HT-29 (cell line): ENCODE results near the gene BMP7. TPM values are rescaled to one million over a fixed set of nuclear protein-coding genes. Genes with fewer than 3 reads are reported as not detected.
"Not testable (repeated sequence)": the region's sequence is repeated elsewhere in the genome, so short reads cannot be mapped to it uniquely, and the experiment has no call there.

Experiments used
- DNase-seq: peaks from one replicate; pipeline ENCODE4 v3.0.0-alpha.2; 2015; ENCODE audit warnings: low spot score
- total RNA-seq: library from RNA; depleted of rRNA; stranded (reverse); fragments of >200 nt; shearing (Covaris generic); gene quantifications from 2 replicates; pipeline ENCODE4 v1.2.3, GENCODE V29; 2014

Gene BMP7
- total RNA-seq, 1 experiment from 2014 or later, result not detected

DNA sequence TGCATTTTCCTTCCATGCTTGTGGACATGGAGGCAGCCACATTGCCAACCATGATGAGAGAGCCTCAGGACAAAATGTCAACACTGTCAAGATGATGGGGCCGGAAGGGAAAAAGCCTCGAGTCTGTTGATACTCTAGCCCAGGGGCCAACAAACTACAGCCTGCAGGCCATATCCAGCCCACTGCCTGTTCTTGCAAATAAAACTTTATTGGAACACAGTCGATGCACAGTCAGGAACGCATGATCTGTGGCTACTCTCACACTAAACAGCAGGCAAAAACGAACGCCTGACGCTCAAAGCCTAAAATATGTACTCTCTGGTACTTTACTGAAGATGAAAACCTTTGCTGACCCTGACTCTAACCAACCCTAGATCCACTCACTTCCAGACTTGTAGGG lies 72.3 kb downstream of the BMP7 start:
- DNase-seq, result no peak

DNA sequence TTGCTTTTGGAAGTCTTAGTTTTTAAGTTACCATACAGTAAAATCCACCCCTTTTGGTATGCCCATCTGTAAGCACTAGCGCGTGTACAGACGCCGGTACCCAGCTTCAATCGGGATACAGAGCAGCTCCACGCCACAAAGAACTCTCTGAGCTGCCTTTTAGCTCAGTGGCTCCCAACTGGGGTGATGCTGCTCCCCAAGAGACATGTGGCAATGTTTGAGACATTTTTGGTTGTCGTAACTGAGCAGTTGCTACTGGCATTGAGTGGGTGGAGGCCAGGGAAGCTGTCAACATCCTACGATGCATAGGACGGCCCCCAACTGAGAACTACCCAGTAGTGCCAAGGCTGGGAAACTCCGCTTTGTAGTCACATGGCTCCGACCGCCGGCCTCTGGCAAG lies 73.3 kb downstream of the BMP7 start:
- no peak for DNase-seq

DNA sequence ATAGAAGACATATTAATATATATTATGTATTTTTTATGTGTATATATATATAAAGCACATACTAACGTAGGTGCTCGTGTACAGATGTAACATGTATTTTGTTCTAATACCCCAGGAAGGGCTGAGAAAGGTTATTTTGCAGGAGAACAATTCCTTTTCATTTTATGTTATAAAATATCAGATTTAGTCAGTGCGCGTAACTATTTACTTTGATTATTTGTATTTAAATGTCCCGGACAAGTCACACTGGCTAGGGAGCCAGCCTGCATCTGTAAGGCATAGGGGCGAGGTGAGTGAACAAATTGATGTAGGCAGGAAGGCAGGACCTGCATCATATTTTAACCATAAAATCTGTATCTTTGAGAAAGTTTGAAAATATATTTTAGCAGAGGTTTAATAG lies 74.1 kb downstream of the BMP7 start:
- DNase-seq, result no peak

DNA sequence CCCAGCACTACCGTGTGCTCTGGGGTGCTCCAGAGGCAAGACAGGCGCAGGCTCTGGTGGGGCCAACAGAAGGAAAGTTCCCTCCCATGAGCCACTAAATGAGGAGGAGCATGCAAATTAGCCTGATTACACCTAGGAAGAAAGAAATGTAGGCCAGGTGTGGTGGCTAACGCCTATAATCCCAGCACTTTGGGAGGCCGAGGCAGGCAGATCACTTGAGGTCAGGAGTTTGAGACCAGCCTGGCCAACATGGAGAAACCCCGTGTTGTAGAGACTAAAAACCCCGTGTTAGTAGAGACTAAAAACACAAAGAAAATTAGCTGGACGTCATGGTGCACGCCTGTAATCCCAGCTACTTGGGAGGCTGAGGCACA lies 75.2 kb downstream of the BMP7 start:
- not testable (repeated sequence) for DNase-seq

DNA sequence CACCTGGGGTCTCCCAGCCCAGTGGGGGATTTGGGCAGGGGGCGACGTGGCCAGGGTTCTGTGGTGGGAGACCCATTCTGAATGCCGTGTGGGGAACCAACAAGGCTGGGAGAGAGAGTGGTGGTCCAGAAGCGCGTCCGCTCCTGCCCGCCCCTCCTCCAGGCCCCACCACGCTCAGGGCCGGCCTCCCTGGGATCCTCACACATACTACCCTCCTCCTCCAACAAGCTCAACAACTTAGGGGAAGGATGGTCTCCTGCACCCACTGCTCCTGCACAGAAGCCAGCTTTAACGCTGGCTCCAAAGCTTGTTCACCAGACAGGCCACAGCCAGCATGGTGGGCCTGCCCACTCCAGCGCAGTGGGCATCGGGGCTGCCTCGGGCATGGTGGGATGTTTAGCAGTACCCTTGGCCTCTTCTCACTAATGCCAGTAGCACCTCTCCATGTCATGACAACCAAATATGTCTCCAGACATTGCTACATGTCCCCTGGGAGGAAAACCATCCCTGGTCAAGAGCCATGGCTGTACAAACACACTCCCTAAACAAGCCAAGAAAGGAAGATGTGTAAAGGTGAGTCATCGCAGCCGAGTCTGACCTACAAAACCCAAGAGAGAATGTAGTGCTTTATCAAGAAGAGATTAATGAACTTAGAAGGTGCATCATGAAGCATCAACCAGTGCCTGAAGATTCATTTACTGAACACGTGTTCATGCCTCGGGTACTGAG lies 75.7 kb downstream of the BMP7 start:
- DNase-seq, result peak; percentile 15

DNA sequence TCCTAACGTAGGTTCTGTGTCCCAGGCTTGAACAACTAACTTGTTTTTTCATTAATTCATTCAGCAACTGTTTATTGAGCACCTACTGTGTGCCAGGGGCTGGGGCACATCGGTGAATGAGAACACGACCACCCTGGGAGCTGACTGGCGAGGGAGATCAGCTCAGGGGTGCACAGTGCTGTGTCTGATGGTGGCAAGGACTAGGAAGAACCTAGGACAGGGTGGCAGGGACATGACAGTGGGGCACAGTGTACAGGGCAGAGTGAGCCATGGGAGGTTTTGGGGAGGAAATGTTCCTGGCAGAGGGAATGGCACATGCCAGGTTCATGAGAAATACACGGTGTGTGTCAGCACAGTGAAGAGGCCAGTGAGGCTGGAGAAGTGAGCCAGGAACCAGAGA lies 76.7 kb downstream of the BMP7 start:
- DNase-seq, result no peak

DNA sequence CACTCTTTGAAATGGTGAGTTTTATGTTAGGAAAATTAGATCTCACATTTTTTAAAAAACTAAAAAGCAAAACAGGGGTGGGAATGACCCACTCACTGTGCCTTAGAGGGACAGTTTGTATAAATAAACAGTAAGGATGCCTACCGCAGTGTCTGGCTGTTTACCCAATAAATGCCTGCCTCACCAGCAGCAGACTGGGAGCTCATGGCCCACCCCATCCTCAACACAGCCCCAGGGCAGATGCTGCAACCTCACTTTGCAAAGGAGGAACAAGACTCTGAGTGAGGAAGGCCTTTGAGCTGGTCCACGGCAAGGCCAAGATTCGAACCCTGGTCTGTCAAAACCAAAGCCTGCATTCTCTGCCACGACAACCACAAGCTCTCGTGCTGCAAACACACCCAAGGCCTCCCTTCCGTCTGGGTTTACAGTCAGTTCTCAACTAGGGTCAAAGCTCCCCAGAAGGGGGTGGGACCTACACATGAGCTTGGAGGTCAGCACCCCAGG lies 77.8 kb downstream of the BMP7 start:
- DNase-seq, result no peak

DNA sequence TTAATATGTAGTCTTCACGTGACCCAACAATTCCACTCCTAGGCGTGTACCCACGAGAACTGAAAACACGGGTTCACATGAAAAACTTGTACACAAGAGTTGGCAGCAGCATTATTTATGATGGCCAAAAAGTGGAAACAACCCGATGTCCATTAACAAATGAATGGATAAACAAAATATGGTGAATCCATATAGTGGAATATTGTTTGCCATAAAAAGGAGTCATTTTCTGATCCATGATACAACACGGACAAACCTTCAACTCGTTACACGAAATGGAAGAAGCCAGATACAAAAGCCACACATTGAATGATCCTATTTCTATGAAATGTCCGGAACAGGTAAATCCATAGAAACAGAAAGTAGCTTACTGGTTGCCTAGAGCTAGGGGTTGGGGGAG lies 78.4 kb downstream of the BMP7 start:
- no peak for DNase-seq

DNA sequence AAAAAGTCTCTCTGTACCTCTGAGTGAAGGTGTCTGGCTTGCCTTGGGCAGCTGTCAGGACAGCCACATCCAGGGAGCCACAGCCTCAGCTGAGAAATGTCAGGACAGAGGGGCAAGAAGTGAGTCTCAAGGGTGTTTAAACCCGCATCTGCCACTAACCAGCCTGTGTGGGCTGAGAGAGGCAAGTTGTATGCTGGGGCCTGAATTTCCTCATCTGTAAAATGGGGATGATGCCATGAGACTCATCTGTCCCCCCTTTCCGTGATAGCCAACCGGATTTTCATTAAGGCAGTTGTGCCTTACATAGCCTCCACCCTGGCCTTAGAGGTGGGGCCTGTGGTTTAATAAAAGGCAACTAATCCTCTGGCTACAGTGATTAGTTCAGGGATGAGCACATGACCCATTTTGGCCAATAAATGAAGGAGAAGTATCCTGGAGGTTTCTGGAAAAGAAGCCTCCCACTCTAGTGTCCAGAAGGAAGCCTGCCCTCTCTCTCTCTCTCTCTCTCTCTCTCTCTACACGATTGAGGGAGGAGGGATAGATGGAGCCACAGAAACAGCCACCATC lies 79.3 kb downstream of the BMP7 start:
- no peak for DNase-seq

DNA sequence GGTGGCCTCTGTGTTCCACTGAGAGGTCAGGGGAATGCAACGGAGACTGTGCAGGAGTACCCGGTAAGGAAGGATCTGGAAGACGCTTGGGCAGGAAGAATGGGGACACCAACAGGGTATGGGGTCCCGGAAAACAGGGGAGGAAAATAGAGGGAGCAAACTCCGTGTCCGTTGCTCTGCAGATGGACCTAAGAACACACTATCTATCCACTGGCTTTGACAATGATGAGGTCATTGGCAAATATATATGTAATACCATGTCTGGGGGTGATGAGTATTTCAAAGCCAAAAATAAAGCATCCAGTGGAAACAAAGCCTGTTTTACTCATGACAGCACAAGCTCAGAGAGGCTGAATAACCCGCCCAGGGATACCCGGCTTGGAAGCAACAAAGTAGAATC lies 80.2 kb downstream of the BMP7 start:
- no peak for DNase-seq

DNA sequence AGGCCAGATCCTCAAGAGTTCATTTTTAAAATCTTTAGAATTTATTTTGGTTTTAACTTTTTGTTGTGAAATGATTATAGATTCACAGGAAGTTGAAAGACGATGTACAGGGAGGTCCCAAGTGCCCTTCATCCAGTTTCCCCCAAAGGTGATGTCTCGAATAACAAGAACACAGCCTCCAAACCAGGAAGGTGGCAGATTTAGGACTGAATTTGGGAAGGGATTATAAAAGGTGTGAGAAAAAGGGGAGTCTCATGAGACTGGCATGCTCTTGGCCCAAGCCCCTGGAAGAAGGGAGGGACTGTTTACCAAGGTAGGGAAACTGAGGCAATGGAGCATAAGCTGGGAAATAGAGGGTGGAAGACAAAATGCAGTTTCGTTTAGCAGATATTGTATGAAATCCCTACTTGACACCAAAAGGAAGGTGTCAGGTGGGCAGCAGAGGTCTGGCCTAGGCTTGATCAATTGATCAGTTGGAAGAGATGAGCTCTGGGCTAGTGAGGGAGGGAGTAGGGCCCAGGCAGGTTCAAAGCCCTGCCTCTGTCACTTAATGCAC lies 81.2 kb downstream of the BMP7 start:
- DNase-seq, result no peak

DNA sequence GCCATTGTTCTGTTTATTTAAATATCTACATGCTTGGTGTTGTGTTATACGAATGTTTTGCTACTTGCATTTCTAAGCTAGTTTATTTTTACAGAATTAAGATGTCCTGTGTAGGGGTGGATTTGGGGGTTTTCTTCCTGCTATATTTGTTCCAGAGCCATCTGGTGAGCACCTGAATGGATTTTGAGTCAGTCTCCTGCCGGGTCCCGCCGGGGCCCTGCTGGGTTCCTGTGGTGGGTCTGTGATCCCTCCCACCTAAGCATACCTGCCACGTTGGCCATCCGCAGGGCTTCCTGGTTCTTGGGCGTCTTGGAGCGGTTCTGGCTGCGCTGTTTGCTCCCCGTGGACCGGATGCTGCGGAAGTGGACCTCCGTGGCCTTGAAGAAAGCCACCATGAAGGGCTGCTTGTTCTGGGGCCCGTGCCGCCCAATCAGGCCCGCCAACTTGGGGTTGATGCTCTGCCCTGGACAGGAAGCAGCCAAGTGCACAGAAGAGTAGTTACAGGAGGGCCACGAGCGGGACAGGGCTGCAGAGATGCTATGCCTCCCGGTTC lies 82.9 kb downstream of the BMP7 start:
- DNase-seq, result no peak

DNA sequence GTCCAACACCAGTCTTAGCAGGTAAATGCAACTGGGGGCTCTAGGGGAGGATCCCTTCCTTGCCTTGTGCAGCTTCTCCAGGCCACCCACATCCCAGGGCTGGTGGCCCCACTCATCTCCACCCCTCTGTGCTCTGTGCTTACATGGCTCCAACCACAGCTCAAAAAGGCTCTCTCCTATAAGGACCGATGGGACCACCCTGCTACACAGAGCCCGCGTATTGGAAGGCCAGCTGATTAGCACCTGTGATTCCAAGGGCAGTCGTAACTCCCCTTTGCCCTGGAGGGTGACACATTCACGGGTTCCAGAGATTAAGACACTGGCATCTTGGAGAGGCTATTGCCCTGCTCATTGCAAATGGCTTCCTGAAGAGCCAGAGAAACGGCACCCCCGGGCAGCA lies 84.8 kb downstream of the BMP7 start:
- no peak for DNase-seq

DNA sequence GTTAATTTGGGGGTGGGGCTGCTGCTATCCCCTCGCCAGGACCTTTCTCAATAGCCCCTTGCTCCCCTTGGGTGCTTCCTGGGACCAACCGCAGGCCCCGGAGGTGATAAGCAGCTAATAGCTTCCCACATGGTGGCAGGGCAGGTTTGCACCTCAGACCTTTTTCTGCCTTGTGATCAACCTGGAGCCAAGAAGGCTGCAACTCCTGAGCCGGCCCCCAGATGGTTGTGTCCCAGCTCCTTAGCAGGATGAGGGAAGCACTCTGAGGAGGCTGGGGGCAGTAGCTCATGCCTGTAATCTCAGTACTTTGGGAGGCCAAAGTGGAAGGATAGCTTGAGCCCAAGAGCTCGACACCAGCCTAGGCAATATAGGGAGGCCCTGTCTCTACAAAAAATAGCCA lies 85.5 kb downstream of the BMP7 start:
- peak; percentile 41 for DNase-seq

DNA sequence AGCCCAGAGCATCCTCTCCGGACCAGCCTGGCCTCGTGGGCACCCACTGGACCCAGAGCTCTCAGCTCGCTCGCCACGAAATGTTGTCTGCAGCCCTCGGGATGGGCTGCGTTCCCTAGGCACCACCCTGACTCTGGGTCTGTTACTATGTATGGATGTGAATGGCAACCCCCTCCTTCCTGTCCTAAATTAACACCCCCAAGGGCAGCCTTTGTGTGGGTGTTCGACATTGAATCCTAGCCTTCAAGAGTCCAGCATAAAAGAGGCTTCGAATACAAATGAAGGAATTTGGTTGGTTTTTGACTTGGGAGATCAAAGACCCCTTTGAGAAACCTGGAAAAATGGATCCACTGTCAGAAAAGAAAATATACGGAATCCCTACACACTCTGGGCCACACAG lies 86.1 kb downstream of the BMP7 start:
- DNase-seq, result no peak

DNA sequence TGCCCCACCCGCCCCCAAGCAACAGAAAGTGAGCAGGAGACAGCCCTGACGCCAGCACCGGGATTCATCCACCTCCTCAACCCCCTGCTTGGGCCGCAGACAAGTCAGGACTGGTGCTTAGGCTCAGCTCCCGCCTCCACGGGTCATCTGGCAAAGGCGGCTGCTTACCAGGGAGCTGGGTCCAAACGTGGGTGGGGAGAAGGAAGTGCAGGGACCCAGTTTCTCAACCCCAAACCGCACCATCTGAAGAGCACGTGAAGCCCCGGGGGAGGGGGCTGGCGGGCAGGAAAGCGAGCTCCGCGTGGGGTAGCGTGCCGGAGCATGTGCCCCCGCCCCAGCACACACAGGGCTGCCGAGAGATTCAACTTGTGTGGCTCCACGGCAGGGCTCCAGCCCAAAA lies 87.2 kb downstream of the BMP7 start:
- no peak for DNase-seq

DNA sequence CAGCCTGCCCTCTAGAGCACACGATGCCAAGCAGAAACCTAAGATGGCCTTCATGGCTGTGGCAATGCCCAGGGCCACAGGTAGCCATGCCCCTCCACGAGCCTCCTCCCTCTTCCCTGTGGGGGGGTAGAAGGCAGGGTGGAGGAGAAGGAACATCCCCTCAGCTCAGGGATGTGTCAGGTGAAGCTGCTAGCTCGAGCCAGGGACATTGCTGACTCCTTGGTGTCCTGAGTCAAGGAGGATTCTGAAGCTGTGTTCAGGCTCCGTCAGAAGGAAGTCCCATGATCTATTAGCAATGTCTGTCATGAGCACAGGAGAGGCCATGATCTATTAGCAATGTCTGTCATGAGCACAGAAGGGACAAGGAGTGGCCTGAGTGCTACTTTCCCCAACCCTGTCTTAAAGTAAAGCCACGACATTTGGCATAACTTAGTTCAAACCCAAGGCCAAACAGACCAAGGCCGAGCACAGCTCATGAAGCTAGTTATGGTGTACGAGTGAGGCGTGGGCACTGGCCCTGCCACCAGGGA lies 87.8 kb downstream of the BMP7 start:
- DNase-seq, result no peak

DNA sequence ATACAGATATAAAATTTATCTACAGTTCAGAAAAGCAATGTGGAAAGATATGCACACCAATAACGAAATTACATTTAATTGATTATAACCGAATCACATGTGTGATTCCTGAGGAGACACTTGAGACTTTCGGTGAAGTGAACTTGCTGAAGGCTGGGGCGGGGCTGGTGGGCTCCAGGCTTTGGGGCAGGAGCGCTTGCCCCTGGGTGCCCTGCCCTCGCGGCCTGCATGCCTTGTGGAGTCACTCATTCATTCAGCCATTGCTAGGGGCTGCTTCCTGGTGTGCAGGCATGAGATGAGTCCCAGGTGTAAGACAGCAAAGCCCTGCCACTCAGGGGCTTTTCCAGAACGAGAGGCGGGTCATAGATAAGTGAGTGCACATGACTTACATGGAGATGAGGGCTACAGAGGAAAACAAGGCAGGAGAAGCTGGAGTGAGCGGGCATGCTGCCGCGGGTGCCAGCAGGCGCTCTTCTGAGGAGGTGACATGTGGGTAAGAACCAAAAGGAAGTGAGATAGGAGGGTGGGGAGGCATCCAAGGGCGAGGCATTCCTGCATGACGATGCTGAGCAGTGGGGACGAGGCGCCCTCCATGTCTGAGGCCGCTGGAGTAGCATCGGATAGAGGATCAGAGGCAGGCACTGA lies 88.7 kb downstream of the BMP7 start:
- no peak for DNase-seq

DNA sequence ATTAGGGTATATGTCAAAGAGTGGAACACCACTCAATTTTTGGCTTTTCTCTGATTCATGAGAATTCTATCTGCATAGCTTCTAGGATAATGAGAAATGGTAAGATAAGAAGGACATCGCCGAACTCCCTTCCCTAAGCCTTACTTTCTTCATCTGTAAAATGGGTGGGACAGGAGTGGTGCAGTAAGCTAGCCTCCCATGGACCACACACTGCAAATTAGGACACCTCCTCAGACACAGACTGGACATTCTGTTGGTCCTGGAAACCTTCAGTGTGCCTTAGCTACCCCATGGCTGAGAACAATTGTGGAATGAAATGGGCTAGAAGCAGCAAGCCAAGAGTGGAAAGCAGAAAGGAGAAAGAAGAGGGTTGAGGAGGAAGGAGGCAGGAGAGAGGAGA lies 89.6 kb downstream of the BMP7 start:
- DNase-seq, result no peak

DNA sequence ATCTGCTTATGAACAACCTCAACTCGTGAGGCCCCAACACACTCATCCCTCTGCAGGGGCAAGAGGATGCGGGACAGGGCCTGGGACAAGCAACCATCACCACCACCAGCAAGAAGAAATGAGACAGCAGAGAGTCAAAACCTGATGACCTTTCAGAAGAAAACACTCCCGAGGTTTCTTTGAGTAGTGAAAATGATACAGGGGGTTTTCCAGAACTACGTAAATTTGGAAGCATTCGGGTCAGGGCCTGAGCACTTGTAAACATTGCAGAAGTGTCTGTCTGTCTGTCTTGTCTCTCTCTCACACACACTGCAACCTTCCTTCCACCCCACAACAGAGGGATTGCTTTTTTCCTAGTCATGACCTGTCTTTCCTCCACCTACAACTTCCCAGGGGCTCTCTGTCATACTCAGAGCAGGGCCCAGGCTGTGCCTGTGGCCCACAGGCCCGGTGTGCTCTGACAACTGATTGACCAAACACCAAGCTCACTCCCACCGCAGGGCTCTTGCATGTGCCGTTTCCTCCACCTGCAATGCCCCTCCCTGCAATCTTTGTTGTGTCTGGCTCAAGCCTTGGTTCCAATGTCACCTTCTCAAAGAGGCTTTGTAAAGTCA lies 90.9 kb downstream of the BMP7 start:
- DNase-seq, result no peak

DNA sequence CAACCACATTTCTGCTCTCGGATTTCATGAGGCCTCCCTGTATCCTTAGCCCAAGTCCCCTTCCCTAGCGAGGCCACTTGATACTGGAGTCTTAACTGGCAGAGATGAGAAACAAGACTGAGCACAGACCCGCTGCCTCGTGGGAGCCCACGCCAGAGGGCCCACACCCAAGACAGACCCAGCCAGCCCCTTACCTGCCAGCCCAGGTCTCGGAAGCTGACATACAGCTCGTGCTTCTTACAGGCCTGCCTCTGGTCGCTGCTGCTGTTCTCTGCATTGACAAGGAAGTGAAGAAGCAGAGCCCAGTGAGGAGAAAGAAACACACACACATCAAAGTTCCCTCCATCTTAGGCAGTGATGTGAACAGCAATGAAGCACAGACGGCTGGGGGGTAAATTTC lies 91.7 kb downstream of the BMP7 start:
- no peak for DNase-seq

DNA sequence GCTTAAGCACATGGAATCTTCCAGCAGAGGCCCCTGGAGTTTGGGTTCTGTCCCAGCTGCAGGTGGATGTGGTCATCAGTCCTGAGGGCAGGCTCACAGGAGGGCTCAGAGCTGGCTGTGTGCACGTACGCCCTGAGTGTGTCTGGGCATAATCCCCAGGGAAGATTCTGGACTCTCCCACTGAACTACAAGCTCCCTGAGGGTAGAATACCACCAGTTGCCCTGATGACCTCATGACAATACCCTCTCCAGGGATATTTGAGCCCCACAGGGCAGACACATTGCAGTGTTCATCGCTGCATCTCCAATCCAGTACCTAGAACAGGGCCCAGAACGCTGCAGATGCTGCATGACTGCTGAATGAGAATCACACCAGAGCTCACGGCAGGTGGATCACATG lies 92.5 kb downstream of the BMP7 start:
- DNase-seq, result no peak
